HL-60 (cell line): Measurements from ENCODE around the gene PTPRN2.

Source experiments
- GABPA ChIP-seq: IDR thresholded peaks from 2 replicates; pipeline ENCODE4 v1.6.1; 2012; ENCODE audit warnings: low read depth
- TF ChIP-seq, protein P1 (sequence below): IDR thresholded peaks from one replicate; pipeline ENCODE4 v1.5.1; 2011; ENCODE audit warnings: low read length, control low read depth, inconsistent platforms; ENCODE audit not compliant: insufficient read depth
- TF ChIP-seq, protein P2 (sequence below): IDR thresholded peaks from 2 replicates; pipeline ENCODE4 v1.6.1; 2012; ENCODE audit warnings: low read depth; ENCODE audit not compliant: insufficient replicate concordance

DNA sequence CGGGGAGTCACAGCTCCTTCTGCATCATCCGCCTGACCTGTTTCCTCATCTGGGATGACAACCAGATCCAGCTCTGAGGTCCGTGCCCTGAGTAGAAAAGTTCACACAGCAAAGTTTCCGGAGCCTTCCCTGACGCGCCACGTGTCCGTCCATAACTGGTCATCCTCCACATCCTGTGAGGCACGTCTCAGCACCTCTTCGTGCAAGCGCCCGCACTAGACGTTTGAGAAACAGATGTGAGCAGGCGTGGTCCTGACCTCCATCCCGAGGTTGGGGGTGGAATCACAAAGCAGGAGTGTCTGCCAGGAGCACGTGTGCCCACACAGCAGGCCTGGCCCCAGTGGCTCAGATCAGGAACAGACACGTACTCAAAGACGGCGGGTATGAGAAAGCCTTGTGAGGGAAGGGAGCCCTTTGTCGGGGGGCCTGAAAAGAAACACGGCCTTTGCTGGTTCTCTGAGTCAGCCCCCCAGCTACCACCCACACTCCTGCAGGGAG, 730.0 kb downstream of the PTPRN2 start:
- TF ChIP-seq, protein P1, sequence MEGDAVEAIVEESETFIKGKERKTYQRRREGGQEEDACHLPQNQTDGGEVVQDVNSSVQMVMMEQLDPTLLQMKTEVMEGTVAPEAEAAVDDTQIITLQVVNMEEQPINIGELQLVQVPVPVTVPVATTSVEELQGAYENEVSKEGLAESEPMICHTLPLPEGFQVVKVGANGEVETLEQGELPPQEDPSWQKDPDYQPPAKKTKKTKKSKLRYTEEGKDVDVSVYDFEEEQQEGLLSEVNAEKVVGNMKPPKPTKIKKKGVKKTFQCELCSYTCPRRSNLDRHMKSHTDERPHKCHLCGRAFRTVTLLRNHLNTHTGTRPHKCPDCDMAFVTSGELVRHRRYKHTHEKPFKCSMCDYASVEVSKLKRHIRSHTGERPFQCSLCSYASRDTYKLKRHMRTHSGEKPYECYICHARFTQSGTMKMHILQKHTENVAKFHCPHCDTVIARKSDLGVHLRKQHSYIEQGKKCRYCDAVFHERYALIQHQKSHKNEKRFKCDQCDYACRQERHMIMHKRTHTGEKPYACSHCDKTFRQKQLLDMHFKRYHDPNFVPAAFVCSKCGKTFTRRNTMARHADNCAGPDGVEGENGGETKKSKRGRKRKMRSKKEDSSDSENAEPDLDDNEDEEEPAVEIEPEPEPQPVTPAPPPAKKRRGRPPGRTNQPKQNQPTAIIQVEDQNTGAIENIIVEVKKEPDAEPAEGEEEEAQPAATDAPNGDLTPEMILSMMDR: no peak
- TF ChIP-seq GABPA: no peak
- TF ChIP-seq, protein P2, sequence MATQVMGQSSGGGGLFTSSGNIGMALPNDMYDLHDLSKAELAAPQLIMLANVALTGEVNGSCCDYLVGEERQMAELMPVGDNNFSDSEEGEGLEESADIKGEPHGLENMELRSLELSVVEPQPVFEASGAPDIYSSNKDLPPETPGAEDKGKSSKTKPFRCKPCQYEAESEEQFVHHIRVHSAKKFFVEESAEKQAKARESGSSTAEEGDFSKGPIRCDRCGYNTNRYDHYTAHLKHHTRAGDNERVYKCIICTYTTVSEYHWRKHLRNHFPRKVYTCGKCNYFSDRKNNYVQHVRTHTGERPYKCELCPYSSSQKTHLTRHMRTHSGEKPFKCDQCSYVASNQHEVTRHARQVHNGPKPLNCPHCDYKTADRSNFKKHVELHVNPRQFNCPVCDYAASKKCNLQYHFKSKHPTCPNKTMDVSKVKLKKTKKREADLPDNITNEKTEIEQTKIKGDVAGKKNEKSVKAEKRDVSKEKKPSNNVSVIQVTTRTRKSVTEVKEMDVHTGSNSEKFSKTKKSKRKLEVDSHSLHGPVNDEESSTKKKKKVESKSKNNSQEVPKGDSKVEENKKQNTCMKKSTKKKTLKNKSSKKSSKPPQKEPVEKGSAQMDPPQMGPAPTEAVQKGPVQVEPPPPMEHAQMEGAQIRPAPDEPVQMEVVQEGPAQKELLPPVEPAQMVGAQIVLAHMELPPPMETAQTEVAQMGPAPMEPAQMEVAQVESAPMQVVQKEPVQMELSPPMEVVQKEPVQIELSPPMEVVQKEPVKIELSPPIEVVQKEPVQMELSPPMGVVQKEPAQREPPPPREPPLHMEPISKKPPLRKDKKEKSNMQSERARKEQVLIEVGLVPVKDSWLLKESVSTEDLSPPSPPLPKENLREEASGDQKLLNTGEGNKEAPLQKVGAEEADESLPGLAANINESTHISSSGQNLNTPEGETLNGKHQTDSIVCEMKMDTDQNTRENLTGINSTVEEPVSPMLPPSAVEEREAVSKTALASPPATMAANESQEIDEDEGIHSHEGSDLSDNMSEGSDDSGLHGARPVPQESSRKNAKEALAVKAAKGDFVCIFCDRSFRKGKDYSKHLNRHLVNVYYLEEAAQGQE: no peak
